Forelimb muscle (tissue), 1 donor: ENCODE measurements around the gene FADS2. TPM values are rescaled to one million over a fixed set of nuclear protein-coding genes. Genes with fewer than 3 reads are reported as not detected.
"Not testable (repeated sequence)": the region's sequence is repeated elsewhere in the genome, so short reads cannot be mapped to it uniquely, and the experiment has no call there.

Source experiments
- DNase-seq: peaks from one replicate; pipeline ENCODE4 v3.0.0-alpha.2; 2013; ENCODE audit warnings: low read depth
- polyA plus RNA-seq: library from polyadenylated mRNA; unstranded; fragments of 120-200 nt; gene quantifications from one replicate; pipeline ENCODE4 v1.2.1, GENCODE V29; 2013; ENCODE audit not compliant: insufficient read length

The FADS2 gene
- polyA plus RNA-seq, 1 donor = 75.9 TPM

GRCh38 chr11:61868571-61869428 is 40.7 kb downstream of the FADS2 start:
- DNase-seq = no peak

DNA sequence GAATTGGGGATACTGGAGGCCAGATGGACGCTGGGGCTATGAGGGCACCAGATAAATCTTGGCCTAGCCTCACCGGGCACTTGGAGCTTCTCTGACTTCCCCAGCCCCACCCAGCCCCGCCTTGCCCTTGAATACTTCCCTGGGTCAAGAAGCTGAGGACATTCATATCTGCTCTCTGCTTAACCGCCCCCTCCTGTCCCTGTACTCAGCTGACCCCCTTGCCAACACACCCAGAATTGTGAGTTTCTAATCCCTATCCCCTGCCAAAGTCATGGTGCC is 41.3 kb downstream of the FADS2 start:
- no peak for DNase-seq

DNA sequence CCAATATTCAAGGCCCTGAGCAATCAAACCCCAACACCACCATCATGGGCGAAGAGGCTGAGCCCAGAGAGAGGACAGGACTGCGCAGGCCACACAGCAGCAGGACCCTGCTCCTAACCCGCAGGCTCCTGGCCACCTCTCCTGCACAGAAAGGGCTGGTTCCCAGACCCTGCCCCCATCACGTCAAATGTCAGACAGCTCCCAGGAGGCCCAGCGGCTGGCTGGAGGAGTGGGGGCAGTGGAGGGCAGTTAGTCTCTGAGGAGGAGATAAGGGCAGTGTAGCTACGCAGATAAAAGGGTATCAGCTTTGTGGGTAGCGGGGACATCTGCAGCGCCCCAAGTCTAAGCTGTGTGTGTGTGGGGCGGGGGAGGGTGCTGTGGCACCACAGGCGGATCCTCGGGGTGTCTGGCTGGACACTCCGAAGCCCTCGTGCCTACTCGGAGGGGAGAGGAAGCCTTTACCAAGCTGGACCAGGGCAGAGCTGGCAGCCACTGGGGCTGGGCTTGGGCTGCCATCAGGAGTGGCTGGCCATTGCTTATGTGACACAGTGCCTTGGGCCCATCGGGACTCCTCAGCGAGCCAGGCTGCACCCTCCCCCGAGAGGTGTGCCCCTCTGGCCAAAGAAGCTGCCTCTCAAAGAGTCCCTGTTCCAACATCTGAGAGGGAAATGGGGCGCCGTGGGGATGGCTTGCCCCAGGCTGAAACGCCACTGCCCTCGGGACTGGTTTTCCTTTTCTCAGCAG is 41.8 kb downstream of the FADS2 start:
- DNase-seq = no peak

GRCh38 chr11:61870541-61871031 is 42.5 kb downstream of the FADS2 start:
- no peak for DNase-seq

- no peak for DNase-seq
Observed at GRCh38 chr11:61871158-61871597, 43.1 kb downstream of the FADS2 start.

DNA sequence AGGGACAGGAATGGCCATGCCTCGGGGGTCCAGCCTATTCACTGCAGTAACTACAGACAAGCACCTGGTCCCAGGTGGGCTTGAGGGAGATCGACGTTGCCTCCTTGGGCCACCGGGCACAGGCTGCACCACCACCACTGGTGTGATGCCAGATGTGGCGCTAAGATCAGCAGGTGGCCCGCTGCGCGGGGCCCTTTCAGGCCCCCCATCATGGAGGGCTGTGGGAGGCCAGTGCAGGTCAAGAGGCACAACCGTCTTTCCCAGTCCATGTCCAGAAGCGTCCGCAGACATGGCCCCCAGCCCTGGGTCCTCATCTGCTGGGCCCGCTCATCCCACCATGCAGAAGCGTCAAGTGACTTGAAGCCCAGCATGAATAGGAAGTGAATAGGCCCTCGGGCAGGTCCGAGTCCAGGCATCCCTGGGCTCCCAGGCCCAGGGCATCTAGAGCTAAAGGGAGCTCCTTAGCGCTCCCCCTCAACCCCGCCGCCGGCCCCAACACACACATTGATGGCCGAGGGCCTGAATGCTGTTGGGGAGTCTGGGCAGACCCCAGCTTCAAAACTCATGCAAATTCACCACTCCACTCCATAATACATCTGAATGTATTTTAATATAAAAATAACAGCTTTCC is 45.0 kb downstream of the FADS2 start:
- no peak for DNase-seq

DNA sequence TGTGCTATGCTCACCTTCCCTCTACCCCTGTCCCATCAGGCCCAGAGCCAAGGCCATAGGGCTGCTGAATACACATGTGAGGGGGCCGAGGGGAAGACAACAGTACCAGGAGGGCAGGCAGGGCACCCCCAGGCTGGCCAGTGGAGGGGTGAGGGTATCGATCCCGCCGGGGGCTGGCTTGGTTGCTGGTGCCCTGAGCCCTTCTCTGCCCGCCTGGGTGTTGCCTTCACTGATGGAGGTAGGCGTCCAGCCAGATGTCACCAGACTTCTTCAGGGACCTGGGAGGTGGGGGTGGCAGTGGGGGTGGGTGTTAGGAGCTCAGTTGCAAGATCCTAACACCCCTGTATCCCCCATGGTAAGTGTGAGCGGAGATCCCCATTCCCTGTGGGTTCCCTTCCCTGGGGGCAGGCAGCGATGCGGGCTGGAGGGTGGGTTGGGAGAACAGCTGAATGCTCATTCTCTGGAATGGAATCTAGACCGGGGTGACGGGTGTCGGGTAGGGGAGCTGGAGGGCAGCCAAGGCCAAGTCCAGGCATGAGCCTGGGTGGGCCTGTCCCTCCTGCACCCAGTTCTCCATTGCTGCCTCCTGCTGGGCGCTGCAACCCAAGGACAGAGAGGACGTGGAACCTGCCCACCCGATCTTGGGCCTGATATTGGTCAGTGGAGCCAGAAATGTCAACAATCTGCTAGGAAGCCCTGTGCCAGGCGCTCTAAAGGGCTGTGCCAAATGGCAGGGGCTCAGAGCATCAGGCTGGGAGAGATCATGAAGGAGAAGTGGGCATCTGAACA is 45.7 kb downstream of the FADS2 start:
- DNase-seq = no peak

DNA sequence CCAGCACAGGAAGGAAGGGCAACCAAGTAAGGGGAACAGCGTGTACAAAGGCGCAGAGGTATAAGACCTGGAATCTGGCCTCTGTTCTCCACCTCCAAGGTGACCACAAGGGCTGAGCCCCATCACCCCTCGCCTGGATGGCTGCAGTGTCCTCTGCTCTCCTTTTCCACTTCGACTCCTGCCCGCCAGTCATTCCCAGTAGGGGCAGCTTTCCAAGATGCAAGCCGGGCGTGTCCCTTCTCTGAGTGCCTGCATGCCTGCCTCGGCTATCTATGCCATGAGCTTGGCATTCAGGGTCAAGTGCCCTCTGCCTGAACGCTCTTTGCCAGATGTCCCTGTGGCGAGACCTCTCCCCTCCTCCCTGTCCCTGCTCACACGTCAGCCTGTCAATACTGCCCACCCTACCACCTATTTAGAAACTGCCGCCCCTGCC is 46.3 kb downstream of the FADS2 start:
- no peak for DNase-seq

DNA sequence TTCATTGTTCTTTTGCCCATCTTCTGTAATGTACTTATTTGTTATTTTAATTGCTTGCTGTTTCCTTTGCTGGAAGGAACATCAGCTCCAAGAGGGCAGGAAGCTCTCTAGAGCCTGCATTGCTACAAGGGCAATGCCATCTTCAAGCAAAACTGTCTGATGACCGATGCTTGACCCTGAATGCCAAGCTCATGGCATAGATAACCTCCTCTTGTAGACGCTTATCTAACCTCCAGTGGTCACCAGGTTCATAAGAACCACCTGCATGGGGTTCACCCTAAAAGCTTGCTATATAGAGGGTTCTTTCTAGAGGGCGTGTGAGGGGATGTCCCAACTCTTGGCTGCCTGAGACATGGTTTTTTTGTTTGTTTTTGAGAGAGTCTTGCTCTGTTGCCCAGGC is 46.8 kb downstream of the FADS2 start:
- DNase-seq = no peak

DNA sequence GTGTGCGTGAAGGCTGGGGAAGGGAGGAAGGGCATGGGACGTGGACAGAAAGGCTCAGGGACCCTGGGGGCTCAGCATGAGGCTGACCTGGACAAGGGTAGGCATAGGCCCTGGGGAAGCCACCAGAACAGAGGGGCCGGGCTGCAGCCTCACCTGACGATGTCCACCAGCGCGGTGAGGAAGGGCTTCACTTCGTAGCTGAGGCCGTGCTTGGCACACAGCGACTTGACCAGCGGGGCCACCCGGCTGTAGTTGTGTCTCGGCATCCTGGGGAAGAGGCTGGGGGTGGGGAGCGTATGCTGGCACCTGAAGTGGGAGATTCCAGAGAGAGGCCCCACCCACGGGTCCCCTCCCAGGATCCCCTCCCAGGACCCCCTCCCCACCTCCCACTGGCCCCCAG is 47.6 kb downstream of the FADS2 start:
- DNase-seq = no peak

GRCh38 chr11:61879152-61879551 is 51.1 kb downstream of the FADS2 start:
- no peak for DNase-seq

GRCh38 chr11:61880031-61880430 is 51.9 kb downstream of the FADS2 start:
- DNase-seq = no peak

- no peak for DNase-seq
Observed at GRCh38 chr11:61880454-61880853, 52.4 kb downstream of the FADS2 start.

- no peak for DNase-seq
Observed at GRCh38 chr11:61881397-61881796, 53.3 kb downstream of the FADS2 start.

DNA sequence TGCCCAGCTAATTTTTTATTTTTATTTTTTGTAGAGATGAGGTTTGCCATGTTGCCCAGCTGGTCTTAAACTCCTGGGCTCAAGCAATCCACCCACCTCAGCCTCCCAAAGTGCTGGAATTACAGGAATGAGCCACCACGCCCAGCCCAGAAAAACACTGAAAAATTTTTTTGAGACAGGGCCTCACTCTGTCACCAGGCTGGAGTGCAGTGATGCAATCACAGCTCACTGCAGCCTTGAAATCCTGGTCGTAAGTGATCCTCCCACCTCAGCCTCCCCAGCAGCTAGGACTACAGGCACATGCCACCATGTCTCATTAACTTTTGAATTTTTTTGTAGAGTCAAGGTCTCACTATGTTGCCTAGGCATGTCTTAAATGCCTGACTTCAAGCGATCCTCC is 54.2 kb downstream of the FADS2 start:
- not testable (repeated sequence) for DNase-seq

DNA sequence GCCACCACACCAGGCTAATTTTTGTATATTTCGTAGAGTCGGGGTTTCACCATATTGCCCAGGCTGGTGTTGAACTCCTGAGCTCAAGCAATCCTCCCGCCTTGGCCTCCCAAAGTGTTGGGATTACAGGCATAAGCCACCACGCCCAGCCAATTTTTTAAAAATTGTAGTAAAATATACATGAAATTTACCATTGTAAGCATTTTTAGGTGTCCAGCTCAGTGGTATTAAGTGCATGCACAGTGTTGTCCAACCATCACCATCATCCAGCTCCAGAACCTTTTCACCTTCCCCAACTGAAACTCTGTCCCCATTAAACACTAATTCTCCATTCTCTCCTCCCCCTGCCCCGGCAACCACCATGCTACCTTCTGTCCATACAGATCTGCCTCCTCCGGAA is 54.8 kb downstream of the FADS2 start:
- DNase-seq = no peak

GRCh38 chr11:61883327-61883726 is 55.2 kb downstream of the FADS2 start:
- no peak for DNase-seq

DNA sequence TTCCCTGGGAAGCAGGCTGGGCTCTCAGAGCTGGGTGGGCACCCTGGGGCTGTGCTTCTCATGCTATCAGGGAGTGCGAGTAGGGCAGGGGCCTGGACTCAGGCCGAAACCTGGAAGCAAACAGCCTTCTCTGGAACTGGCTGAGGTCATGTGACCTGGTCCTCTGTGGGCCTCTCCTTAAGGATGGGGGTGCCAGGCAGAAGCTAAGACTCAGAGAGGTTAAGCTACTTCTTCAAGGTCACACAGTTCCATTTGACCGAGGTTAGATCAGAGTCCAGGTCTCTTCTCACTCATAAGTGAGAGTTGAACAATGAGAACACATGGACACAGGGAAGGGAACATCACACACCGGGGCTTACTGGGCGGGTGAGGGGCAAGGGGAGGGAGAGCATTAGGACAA is 55.8 kb downstream of the FADS2 start:
- DNase-seq = no peak

DNA sequence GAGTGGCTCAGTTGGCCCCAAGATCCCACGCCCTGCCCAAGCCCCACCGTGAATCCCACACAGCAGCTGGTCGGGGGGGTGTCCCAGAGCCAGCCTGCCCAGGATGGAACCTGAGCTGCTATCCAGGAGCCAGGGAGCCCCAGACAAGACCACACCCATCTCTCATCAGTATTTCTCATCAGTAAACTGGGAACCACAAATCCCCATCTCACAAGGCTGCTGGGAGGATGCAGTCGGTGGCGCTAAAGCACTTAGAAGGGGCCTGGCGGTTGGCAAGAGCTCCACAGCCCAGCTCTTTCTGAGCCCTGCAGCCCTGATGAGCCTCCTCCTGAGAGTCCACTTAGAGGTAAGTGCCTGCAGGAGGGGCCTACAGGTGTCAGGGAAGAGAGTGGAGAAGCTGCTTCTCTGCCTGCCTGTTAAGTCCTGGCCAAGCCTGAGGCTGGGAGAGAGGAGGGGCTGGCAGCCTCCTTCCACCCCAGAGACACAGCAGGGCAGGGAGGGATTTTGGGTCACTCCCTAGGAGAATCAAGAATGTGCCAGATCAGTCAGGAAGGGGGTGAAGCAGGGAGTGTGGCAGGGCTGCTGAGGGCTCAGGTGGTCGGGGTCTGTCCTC is 57.2 kb downstream of the FADS2 start:
- no peak for DNase-seq

GRCh38 chr11:61885784-61886580 is 57.9 kb downstream of the FADS2 start:
- DNase-seq = no peak

- no peak for DNase-seq
Observed at GRCh38 chr11:61886643-61887042, 58.5 kb downstream of the FADS2 start.
